Esophagus squamous epithelium (tissue), 4 donors: Measurements from ENCODE around the gene WDR91.

ENCODE experiments used
- CTCF ChIP-seq, 6 experiments: fragments of 450-650 bp in 4 of 6; fragments of 200-600 bp in 2 of 6; sonication (generic) in 2 of 6; IDR thresholded peaks; one replicate each; pipeline ENCODE4 v1.5.1; 2016 to 2019; ENCODE audit warnings: antibody characterized with exemption in 6 of 6, mild to moderate bottlenecking in 4 of 6, moderate library complexity in 4 of 6
- POLR2A ChIP-seq, 4 donors: fragments of 450-650 bp; IDR thresholded peaks; one replicate each; pipeline ENCODE4 v1.6.1; 2017; ENCODE audit warnings: antibody characterized with exemption in 4 of 4, mild to moderate bottlenecking in 4 of 4, moderate library complexity in 3 of 4

- no peak for TF ChIP-seq POLR2A (IDR thresholded peaks at IDR 0.05)
- TF ChIP-seq CTCF (IDR thresholded peaks at IDR 0.05), result no peak
These were observed 5.5 kb downstream of the WDR91 start for GRCh38 chr7:135205850-135206249.
